Memory B cell (primary cell): ENCODE results near the gene PRKAG2.
A peak's percentile ranks its signal among the peaks of the same experiment; 100 is the strongest.

Experiments
- ATAC-seq: fragments of 150-1000 bp; cut with Tn5 transposase; 2 replicates; pipeline ENCODE4 v1.10.0; 2021; ENCODE audit warnings: low read depth, mild to moderate bottlenecking, moderate library complexity
- DNase-seq, 2 donors: peaks; one replicate each; pipeline ENCODE4 v3.0.0; 2022; ENCODE audit warnings: low spot score in 2 of 2
- H3K27ac Mint-ChIP-seq: one replicate; pipeline ENCODE4 v1.8.0; 2022; ENCODE audit warnings: mild to moderate bottlenecking, moderate library complexity, mixed read lengths
- H3K27me3 Mint-ChIP-seq: one replicate; pipeline ENCODE4 v1.8.0; 2022; ENCODE audit warnings: mixed read lengths
- H3K36me3 Mint-ChIP-seq: one replicate; pipeline ENCODE4 v1.8.0; 2022; ENCODE audit warnings: mild to moderate bottlenecking, mixed read lengths
- H3K4me1 Mint-ChIP-seq: one replicate; pipeline ENCODE4 v1.8.0; 2022; ENCODE audit warnings: mixed read lengths
- H3K4me3 Mint-ChIP-seq: one replicate; pipeline ENCODE4 v1.8.0; 2022; ENCODE audit warnings: mild to moderate bottlenecking, moderate library complexity, mixed read lengths
- H3K9me3 Mint-ChIP-seq: one replicate; pipeline ENCODE4 v1.8.0; 2022; ENCODE audit warnings: mixed read lengths

Gene PRKAG2

GRCh38 chr7:151624246-151624928 is 252.5 kb downstream of the PRKAG2 start:
- no peak for DNase-seq
- Mint-ChIP-seq H3K36me3 (peaks cover 19% of the 10 kb centered on the region), H3K27ac (peak overlapping the region; percentile 48), H3K9me3 (no peaks in the 10 kb centered on the region), H3K27me3 (no peaks in the 10 kb centered on the region), H3K4me3 (no peak overlapping the region), H3K4me1 (peaks cover 20% of the 10 kb centered on the region)
- no peak for ATAC-seq

DNA sequence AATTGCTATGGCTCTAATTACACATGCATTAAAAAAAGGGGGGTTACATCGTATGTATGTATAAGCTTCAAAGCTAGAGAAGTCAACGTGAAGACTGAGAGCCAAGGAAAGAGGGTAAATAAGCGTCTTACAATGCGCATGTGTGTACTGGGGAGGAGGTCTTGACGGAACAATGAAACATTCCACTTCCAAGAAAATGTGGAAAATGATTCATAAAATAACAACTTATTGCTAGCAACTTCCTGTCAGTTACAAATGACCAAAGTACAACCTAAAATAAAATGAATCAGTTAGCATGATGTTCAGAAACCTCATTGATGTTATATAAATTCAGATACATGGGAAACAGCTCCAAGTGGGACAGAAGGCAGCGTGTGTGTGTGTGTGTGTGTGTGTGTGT is 253.1 kb downstream of the PRKAG2 start:
- H3K36me3 Mint-ChIP-seq = peaks cover 20% of the 10 kb centered on the region
- DNase-seq = no peak
- H3K4me3 Mint-ChIP-seq = no peak overlapping the region
- H3K27ac Mint-ChIP-seq = no peak overlapping the region
- peaks cover 19% of the 10 kb centered on the region for H3K4me1 Mint-ChIP-seq
- H3K9me3 Mint-ChIP-seq = no peaks in the 10 kb centered on the region
- ATAC-seq = no peak
- no peaks in the 10 kb centered on the region for H3K27me3 Mint-ChIP-seq

DNA sequence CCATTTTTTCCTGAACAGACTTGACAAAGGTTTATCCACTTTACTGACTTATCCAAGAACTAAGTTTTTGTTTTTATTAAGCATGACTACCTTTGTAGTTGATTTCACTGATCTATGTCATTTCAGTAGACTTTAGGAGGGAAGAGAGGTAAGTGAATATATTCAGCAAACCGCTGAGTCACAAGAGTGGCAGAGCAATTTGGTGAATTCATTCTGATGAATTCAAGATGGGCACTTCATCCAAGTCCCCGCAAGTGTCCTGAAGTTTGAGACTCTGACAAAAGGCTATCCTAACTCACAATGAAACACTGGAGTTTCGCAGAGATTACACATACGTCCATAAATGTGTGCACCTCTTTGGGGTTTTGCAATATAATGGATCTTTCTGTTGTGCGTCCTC is 255.0 kb downstream of the PRKAG2 start:
- no peak overlapping the region for H3K4me3 Mint-ChIP-seq
- peaks cover 18% of the 10 kb centered on the region for H3K4me1 Mint-ChIP-seq
- no peak overlapping the region for H3K27ac Mint-ChIP-seq
- ATAC-seq (no peak), DNase-seq (no peak)
- no peaks in the 10 kb centered on the region for H3K27me3 Mint-ChIP-seq
- H3K36me3 Mint-ChIP-seq = peaks cover 20% of the 10 kb centered on the region
- H3K9me3 Mint-ChIP-seq = no peaks in the 10 kb centered on the region

GRCh38 chr7:151616443-151617213 is 260.3 kb downstream of the PRKAG2 start:
- peaks cover 5% of the 10 kb centered on the region for H3K4me1 Mint-ChIP-seq
- H3K36me3 Mint-ChIP-seq = peaks cover 19% of the 10 kb centered on the region
- ATAC-seq = no peak
- no peak overlapping the region for H3K4me3 Mint-ChIP-seq
- peak overlapping the region; percentile 55 for H3K27ac Mint-ChIP-seq
- no peaks in the 10 kb centered on the region for H3K9me3 Mint-ChIP-seq
- DNase-seq = no peak
- no peaks in the 10 kb centered on the region for H3K27me3 Mint-ChIP-seq

DNA sequence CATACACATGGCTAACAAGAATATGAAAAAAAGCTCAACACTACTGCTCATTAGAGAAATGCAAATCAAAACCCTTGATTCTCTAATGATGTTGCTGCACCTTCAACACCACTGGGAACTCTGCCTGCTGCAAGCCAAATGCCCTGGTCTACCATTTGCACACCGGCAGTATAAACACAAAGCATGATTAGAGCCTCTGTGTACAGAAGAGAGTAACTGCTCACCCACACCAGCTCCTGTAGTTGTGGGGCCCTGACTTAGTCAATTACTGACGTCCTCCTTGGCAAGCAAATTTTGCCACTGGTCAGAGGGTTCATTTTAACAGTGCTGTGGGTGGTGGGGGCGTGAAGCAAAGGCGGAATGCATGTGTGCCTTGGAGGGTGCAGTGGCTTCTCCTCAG is 261.1 kb downstream of the PRKAG2 start:
- H3K4me3 Mint-ChIP-seq = no peak overlapping the region
- no peak for ATAC-seq
- peaks cover 25% of the 10 kb centered on the region for H3K36me3 Mint-ChIP-seq
- H3K9me3 Mint-ChIP-seq = no peaks in the 10 kb centered on the region
- H3K27ac Mint-ChIP-seq = no peak overlapping the region
- H3K4me1 Mint-ChIP-seq = peaks cover 5% of the 10 kb centered on the region
- no peak for DNase-seq
- no peaks in the 10 kb centered on the region for H3K27me3 Mint-ChIP-seq

DNA sequence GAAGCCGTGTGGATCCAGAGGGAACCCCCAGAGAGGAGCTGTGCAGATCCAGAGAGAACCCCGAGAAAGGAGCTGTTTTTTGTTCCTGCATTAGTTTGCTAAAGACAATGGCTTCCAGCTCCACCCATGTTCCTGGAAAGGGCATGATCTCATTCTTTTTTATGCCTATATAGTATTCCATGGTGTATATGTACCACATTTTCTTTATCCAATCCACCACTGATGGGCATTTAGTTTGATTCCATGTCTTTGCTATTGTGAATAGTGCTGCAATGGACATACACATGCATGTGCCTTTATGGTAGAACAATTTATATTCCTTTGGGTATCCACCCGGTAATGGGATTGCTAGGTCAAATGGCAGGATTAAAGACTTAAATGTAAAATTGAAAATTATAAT is 261.9 kb downstream of the PRKAG2 start:
- Mint-ChIP-seq H3K36me3 (peaks cover 23% of the 10 kb centered on the region), H3K4me3 (no peak overlapping the region), H3K9me3 (no peaks in the 10 kb centered on the region), H3K27me3 (no peaks in the 10 kb centered on the region), H3K27ac (no peak overlapping the region), H3K4me1 (peaks cover 6% of the 10 kb centered on the region)
- DNase-seq (no peak), ATAC-seq (no peak)

DNA sequence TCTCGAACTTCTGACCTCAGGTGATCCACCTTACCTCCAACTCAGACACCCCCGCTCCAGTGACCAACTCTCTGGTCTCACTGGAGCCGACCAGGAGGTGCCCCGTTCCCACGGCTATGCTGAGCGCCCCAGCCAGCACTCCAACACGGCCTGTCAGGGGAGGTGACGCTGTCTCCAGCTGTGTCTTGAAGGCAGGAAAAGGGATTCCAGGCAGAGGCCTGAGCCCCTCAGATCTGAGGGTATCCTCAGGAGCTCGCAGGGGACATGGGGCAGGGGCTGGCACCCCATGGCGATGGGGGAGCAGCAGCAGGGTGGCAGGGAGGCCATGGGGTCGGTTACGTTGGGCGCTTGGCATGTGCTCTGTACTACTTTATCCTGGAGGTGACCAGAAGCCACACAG is 262.9 kb downstream of the PRKAG2 start:
- Mint-ChIP-seq H3K27ac (no peak overlapping the region), H3K4me1 (peaks cover 13% of the 10 kb centered on the region), H3K36me3 (peaks cover 23% of the 10 kb centered on the region), H3K4me3 (no peak overlapping the region), H3K27me3 (no peaks in the 10 kb centered on the region), H3K9me3 (no peaks in the 10 kb centered on the region)
- DNase-seq (no peak), ATAC-seq (no peak)

DNA sequence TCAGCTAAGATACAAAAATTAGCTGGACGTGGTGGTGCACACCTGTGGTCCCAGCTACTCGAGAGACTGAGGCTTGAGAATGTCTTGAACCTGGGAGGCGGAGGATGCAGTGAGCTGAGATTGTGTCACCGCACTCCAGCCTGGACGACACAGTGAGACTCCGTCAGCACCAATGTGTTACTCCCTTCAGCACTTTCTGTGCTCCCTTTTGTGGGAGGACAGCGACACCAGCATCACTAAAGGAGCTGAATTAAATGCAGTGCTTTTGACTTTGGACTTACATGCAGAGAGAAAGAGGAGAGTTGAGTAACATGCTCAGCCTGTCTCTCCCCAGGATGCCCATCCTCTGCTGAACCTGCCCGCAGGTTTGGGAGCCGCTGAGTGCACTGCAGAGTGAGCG is 265.0 kb downstream of the PRKAG2 start:
- H3K4me3 Mint-ChIP-seq = no peak overlapping the region
- H3K9me3 Mint-ChIP-seq = no peaks in the 10 kb centered on the region
- no peak overlapping the region for H3K27ac Mint-ChIP-seq
- ATAC-seq = no peak
- H3K36me3 Mint-ChIP-seq = peaks cover 20% of the 10 kb centered on the region
- peaks cover 19% of the 10 kb centered on the region for H3K4me1 Mint-ChIP-seq
- no peaks in the 10 kb centered on the region for H3K27me3 Mint-ChIP-seq
- no peak for DNase-seq

DNA sequence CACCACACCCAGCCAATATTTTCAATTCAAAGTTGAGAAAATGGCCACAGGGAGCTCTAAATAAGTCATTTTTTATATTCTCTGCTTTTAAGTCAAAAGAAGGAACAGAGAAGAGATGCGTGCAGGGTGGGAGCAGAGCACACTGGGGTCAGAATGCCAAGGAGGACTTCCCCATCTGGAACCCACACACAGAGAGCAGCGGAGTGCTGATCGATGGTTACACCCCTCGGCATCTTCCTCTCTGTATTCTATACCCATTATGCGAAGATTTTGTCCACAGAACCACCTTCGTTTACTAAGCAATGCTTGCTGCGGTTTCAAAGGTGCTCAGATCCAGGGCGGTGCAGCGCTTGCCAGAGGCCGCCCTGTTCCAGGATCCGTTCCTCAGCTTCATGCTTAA is 265.9 kb downstream of the PRKAG2 start:
- H3K27ac Mint-ChIP-seq = no peak overlapping the region
- DNase-seq = no peak

GRCh38 chr7:151608031-151608551 is 268.8 kb downstream of the PRKAG2 start:
- no peak for DNase-seq
- Mint-ChIP-seq H3K9me3 (peaks cover 2% of the 10 kb centered on the region), H3K4me3 (no peak overlapping the region), H3K36me3 (peaks cover 12% of the 10 kb centered on the region), H3K4me1 (peaks cover 16% of the 10 kb centered on the region), H3K27me3 (no peaks in the 10 kb centered on the region), H3K27ac (peak overlapping the region; percentile 36)
- no peak for ATAC-seq

More for the DNA sequence above, 265.9 kb downstream of the PRKAG2 start:
- no peaks in the 10 kb centered on the region for H3K27me3 Mint-ChIP-seq
- ATAC-seq = no peak
- peaks cover 14% of the 10 kb centered on the region for H3K36me3 Mint-ChIP-seq
- peaks cover 16% of the 10 kb centered on the region for H3K4me1 Mint-ChIP-seq
- H3K9me3 Mint-ChIP-seq = no peaks in the 10 kb centered on the region
- no peak overlapping the region for H3K4me3 Mint-ChIP-seq

DNA sequence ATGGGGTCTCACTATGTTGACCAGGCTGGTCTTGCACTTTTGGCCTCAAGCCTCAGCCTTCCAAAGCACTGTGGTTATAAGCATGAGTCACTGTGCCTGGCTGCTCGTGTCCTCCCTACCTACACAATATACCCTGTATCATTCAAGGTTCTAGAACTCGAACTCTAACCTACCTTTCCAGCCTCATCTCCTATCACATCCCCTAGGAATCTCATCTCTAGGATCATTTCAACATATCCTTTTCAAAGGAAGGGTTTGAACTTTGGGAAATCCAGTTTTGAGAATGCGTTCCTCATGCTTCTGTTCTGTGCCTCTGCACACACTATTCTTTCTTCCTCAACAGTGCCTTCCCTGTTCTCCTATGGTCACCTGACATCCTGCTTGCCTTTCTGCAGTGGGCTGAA is 269.4 kb downstream of the PRKAG2 start:
- Mint-ChIP-seq H3K27me3 (no peaks in the 10 kb centered on the region), H3K36me3 (peaks cover 12% of the 10 kb centered on the region), H3K4me1 (peaks cover 16% of the 10 kb centered on the region), H3K4me3 (no peak overlapping the region), H3K27ac (peak overlapping the region; percentile 36), H3K9me3 (peaks cover 2% of the 10 kb centered on the region)
- DNase-seq (no peak), ATAC-seq (no peak)

DNA sequence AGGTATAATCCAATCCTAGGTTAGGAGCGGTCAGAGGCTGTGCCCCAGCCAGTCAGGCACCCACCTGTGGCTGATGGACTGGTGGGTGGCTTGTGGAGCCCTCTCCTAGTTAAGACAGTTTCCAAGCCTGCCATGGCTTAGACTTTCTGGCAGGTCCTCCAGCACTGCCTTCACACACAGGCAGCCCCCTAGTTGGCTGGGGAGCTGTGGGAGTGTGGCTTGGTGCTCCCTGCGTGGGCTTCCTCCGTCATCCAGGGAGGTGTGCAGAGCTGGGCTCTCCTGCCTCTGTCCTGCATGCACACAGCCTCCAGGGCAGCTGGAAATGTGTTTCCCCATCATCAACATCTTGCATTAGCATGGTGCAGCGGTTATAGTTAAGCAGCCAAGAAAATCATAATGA is 273.0 kb downstream of the PRKAG2 start:
- Mint-ChIP-seq H3K27ac (no peak overlapping the region), H3K27me3 (no peaks in the 10 kb centered on the region), H3K4me1 (peaks cover 15% of the 10 kb centered on the region), H3K9me3 (peaks cover 2% of the 10 kb centered on the region), H3K36me3 (peaks cover 6% of the 10 kb centered on the region), H3K4me3 (no peak overlapping the region)
- ATAC-seq = no peak
- DNase-seq = no peak

- no peak for ATAC-seq
- peaks cover 2% of the 10 kb centered on the region for H3K9me3 Mint-ChIP-seq
- DNase-seq = no peak
- H3K4me1 Mint-ChIP-seq = peaks cover 17% of the 10 kb centered on the region
- no peak overlapping the region for H3K4me3 Mint-ChIP-seq
- H3K27ac Mint-ChIP-seq = no peak overlapping the region
- no peaks in the 10 kb centered on the region for H3K27me3 Mint-ChIP-seq
- peaks cover 6% of the 10 kb centered on the region for H3K36me3 Mint-ChIP-seq
Measured at GRCh38 chr7:151601521-151602305, 275.2 kb downstream of the PRKAG2 start.

DNA sequence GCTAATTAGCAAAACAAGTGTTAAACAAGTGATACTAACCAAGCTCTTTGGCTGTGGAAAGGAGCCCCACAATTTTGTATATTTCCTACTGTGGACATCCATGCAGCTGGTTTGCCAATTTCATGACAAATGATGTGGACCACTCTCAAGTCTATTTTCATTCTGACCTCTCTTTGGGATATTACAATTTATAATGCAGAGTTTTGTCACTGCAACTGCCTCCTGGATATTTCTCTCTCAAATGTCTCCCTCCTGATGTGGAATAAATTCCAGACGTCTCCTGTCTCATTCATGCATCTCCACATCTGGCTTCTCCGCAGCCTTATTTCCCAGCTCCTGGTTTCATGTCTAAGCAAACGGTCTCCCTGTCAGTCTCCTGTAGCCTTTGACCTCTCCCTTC is 276.6 kb downstream of the PRKAG2 start:
- Mint-ChIP-seq H3K4me1 (peaks cover 20% of the 10 kb centered on the region), H3K4me3 (no peak overlapping the region), H3K9me3 (peaks cover 2% of the 10 kb centered on the region), H3K36me3 (peaks cover 9% of the 10 kb centered on the region), H3K27me3 (no peaks in the 10 kb centered on the region), H3K27ac (no peak overlapping the region)
- DNase-seq (no peak), ATAC-seq (no peak)
